ENCODE data around the gene MC3R.
"Not testable (repeated sequence)": the region's sequence is repeated elsewhere in the genome, so short reads cannot be mapped to it uniquely, and the experiment has no call there.

MC3R gene

GRCh38 chr20:56247954-56248782, at the start of gene MC3R:
Gene MC3R, plus strand, starts transcription at chr20:56248732. Its CDS starts 112 bp downstream, at chr20:56248844.
- peak; percentile 42 for DNase-seq

- no peak for DNase-seq
Observed at GRCh38 chr20:56200456-56200855, 48.1 kb upstream of the MC3R start.

GRCh38 chr20:56202493-56203077, 45.9 kb upstream of the MC3R start:
- no peak for DNase-seq

GRCh38 chr20:56204206-56204605, 44.3 kb upstream of the MC3R start:
- DNase-seq = no peak

GRCh38 chr20:56205346-56205745, 43.2 kb upstream of the MC3R start:
- DNase-seq = no peak

- DNase-seq = no peak
Observed at GRCh38 chr20:56207656-56208055, 40.9 kb upstream of the MC3R start.

GRCh38 chr20:56208121-56208520, 40.4 kb upstream of the MC3R start:
- no peak for DNase-seq

- DNase-seq = no peak
Observed at GRCh38 chr20:56211051-56211450, 37.5 kb upstream of the MC3R start.

GRCh38 chr20:56212091-56212490, 36.4 kb upstream of the MC3R start:
- DNase-seq = no peak

GRCh38 chr20:56213321-56213720, 35.2 kb upstream of the MC3R start:
- no peak for DNase-seq

- no peak for DNase-seq
Observed at GRCh38 chr20:56215115-56215514, 33.4 kb upstream of the MC3R start.

GRCh38 chr20:56217829-56218228, 30.7 kb upstream of the MC3R start:
- DNase-seq = no peak

GRCh38 chr20:56221186-56221585, 27.3 kb upstream of the MC3R start:
- DNase-seq = not testable (repeated sequence)

- no peak for DNase-seq
Observed at GRCh38 chr20:56222201-56222600, 26.3 kb upstream of the MC3R start.

- DNase-seq = no peak
Observed at GRCh38 chr20:56222945-56223344, 25.6 kb upstream of the MC3R start.

GRCh38 chr20:56223352-56223751, 25.2 kb upstream of the MC3R start:
- DNase-seq = no peak

- DNase-seq = no peak
Observed at GRCh38 chr20:56228021-56228420, 20.5 kb upstream of the MC3R start.

GRCh38 chr20:56229812-56230211, 18.7 kb upstream of the MC3R start:
- DNase-seq = no peak

GRCh38 chr20:56234110-56234509, 14.4 kb upstream of the MC3R start:
- no peak for DNase-seq

GRCh38 chr20:56237335-56237734, 11.2 kb upstream of the MC3R start:
- DNase-seq = no peak

GRCh38 chr20:56244259-56244658, 4.3 kb upstream of the MC3R start:
- DNase-seq = no peak

GRCh38 chr20:56245761-56246160, 2.8 kb upstream of the MC3R start:
- DNase-seq = no peak

- peak; percentile 2 for DNase-seq
Observed at GRCh38 chr20:56249244-56249955, 868 bp downstream of the MC3R start.

- no peak for DNase-seq
Observed at GRCh38 chr20:56249956-56250355, 1.4 kb downstream of the MC3R start.

All from COR-L47 (cell line).